Measurements from ENCODE around the gene OR6B2.
A peak's percentile ranks its signal among the peaks of the same experiment; 100 is the strongest.

OR6B2 gene

DNA sequence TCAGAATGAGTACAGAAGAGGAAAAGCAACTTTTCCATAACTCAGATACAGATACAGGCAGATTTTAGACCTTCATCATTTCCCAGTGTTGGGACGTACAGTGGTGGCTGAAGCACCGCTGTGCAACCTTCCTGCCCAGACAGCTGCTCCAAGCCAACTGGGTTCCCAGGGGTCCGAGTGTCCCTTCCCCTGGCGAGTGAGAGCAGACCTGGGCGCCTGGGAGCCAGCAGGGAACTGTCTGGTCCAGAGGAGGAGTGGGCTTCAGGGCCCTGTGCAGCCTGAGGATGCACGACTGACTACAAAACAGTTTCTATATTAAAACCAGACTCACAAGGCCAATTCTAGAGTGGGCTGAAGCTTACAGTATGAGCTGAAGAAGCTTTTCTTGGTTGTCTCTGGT, 11.1 kb upstream of the OR6B2 start:
- no peak for DNase-seq (ENCODE audit: low read depth)

DNA sequence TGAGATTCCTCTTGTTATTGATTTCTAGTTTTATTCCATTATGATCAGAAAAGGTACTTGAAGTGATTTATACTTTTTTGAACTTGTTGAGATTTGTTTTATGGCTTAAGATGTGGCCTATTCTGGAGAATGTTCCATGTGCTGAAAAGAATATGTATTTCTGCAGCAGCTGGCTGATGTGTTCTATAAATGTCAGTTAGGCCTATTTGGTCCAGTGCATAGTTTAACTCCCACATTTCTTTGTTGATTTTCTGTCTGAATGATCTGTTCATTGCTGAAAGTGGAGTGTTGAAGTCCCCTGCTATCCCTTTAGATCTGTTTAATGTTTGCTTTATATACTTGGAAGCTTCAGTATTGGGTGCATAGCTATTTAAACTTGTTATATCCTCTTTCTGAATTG, 7.1 kb upstream of the OR6B2 start:
- no peak for DNase-seq (ENCODE audit: low read depth)

DNA sequence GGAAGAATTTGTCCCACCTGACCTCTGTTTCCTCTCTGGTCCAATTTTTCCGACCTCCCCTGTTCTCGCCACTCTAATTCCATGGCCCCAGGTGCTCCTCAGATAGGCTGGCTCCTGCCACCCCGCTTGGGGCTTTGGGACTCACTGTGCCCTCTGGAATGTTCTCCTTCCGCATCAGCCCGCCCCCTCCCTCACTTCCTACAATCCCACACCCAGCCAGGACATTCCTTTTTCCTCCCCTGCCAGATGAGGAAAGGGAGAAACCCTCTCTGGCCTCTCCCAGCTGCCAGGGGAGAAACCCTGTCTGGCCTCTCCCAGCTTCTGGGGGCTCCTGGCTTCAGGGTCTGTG, 3.1 kb upstream of the OR6B2 start:
- no peak for DNase-seq (ENCODE audit: low read depth)

DNA sequence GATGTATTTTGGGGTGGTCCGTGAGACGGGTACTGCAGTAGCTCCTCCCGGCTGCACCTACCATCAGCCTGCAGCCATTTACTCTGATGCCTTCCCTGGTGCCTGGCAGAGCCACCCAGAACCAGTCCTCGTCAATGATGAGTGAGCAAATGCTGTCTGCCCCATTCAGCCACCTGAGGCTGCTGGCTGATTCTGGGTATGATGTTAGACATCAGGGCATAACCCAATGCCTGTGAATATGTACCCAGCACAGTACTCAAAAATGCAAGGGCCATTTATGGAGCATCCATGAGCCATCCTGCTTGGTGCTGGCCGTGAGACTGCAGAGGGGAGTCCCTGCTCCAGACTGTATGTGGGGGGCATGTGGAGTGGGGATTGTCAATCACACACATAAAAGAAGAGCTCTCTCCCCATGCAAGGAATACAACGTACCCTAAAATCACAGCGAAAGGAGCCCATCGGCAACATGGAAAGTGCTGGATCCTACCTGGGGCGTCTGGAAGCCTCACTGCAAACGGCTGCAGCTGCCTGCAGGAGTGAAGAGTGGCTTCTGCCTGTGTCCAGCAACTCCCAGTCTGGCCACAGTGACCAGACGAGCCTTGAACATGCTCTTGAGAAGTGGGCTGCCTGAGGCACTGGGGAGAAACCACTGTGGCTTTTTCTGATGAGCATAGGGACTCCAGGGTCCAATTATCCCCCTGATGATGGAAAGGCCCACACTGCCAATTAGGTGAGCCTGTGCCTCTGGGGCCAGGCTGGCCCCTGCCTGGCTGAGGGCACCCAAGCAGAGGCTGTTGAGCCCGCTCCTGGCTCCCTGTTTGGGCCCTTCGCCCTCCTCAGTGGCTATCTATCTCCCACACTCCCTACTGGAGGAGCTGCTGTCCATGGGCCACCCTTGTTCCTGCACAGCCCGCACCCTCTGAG, 2.4 kb upstream of the OR6B2 start:
- no peak for DNase-seq (ENCODE audit: low read depth)

DNA sequence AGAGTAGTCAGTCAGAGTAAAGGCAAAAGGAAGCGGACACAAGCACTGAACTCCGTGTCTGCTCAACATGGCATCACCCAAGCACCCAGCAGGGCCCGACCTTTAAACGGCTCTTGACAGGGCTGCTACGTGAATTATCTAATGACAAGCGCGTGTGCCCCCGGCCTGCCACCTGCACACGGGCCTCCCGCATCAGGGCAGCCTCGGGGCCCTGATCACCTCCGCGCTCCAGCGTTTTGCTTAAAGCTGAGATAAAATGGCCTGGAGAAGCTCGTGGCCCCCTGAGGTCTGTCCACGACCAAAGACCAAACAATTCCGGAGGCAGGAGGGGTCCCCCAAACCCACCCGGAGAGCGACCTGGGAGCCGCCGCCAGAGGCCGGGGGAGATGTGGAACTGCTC, 5.5 kb downstream of the OR6B2 start:
- no peak for DNase-seq (ENCODE audit: low read depth)

DNA sequence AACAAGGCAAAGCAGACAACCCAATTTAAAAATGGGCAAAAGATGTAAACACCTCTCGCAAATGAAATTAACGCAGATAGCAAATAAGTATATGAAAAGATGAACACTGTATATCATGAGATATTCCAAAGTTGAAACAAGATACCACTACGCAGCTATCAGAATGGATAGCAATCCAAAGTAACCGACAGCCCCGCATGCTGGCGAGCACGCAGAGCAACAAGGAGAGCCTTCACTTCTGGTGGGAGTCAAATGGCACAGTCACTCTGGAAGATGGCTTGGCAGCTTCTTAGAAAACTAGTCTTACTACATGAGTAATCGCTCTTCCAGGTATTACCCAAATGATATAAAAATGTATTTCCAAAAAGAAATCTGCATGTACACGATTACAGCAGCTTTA, 6.4 kb downstream of the OR6B2 start:
- DNase-seq (ENCODE audit: low read depth): no peak

DNA sequence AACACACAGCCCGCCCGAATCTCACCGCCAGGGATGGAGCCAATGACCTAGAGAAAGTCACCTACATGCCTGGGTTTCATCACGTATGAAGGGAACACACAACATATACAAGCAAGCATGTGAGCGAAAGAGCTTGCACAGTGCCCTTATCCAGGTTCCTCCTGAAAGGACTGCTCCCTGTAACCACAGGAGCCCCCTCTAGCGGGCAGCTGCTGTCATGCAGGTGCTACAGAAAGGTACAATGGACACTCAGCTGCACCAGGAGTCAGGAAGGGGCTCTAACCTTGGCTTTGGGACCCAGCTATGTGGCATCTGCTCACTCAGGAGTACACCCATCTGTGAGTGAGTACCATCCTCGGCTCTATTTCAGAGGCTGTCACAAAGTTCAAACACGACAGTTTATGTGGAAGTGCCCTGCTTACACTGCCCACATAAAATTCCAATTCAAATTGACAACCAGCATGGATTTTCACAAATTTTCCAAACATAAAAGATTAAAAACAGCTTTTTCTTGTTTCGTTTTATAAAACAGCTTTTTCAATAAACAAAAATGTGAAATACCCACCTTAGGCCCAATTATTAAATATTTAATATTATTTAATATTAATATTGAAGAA, 8.6 kb downstream of the OR6B2 start:
- DNase-seq (ENCODE audit: low read depth): peak; percentile 31

DNA sequence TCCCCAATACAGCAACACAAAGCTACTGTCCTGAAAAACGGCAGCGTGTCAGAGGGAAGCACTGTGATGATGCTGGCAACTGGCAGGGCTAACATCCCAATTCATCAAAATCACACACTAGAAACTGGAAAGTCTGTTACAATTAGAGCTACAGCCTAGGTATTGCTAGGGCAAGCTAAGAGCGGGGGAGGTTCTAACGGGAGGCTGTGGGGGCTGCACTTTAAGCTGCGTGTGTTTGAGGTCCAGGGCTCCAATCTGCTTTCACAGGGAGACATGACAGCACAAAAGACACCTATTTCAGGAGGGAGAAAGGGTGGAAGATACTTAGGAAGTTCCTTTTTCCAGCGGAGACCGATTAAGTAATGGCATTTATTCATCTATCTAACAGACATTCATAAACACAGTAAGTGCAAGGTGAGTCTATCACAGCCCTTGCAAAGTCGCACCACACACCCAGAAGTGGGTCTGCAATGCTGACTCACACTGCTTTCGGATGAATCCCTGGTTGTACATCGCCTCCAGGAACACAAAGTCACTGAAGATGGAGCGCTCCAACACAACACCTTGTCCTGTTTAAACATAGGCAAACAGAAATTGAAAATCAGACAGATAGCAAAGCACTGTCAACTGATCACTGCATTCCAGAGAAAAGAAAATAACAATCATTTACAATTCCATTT, 12.0 kb downstream of the OR6B2 start:
- DNase-seq (ENCODE audit: low read depth): no peak

DNA sequence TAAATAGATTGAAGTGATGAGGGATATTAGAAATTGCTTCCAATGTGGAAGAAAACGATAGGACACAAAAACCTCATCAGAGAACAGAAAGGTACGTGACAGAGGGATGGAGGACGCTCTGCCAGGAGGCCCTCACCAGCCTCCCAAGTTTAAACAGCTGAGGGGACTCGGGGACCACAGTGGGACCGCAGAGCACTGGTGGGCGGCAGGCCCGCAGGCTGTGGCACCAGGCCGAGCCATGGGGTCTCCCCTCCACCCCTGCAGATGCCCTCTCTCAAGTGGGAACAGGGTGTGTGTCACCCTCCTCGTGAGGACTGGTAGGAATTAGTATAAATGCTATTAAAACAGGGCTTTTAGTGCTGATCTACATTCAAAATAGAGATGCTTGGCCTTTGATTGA, 15.9 kb downstream of the OR6B2 start:
- no peak for DNase-seq (ENCODE audit: low read depth)

DNA sequence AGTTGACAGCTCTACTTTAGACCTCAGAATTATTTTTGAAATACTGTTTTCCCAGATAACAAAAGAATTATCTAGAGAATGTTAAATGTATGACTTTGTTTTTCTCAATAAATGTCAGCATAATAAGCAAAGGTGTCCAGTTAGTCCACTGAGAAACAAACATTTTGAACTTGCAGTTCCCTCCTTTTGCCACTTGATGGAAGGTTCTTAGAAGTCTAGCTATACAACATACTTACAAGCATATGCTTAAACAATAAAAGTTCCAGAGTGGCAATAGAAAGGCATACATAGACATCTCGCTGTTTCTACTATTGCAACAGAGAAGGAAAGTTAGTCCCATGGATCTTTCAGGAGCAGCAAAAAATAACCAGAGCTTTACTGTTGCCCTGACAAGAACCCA, 16.9 kb downstream of the OR6B2 start:
- DNase-seq (ENCODE audit: low read depth): no peak

DNA sequence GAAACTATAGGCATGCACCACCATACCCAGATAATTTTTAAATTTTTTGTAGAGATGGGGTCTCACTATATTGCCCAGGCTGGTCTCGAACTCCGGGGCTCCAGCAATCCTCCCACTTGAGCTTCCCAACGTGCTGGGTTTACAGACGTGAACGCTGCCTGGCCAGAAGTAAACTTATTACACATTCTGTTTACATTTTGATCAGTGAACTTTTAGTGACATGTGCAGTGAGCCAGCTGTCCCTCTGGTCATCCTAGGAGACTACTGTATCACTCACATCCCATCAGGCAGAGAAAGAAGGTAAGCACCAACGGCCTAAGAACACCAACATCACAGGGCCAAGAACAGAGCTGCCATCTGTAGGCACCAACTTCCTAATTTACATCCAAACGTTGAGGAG, 27.2 kb downstream of the OR6B2 start:
- DNase-seq (ENCODE audit: low read depth): no peak

DNA sequence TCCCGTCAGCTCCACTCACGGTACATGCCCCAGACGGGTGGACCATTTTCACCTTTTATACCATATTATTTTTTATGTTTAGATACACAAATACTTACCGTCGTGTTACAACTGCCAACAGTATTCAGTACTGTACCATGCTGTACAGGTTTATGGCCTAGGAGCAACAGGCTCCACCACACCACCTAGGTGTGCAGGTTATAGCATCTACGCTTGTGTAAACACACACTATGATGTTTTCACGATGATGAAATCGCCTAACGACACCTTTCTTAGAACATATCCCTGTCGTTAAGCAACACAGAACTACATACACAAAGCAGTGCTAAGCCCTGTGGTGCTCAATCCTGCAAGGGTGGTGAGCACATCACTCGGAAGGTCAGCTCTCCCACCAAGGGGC, 29.6 kb downstream of the OR6B2 start:
- no peak for DNase-seq (ENCODE audit: low read depth)

DNA sequence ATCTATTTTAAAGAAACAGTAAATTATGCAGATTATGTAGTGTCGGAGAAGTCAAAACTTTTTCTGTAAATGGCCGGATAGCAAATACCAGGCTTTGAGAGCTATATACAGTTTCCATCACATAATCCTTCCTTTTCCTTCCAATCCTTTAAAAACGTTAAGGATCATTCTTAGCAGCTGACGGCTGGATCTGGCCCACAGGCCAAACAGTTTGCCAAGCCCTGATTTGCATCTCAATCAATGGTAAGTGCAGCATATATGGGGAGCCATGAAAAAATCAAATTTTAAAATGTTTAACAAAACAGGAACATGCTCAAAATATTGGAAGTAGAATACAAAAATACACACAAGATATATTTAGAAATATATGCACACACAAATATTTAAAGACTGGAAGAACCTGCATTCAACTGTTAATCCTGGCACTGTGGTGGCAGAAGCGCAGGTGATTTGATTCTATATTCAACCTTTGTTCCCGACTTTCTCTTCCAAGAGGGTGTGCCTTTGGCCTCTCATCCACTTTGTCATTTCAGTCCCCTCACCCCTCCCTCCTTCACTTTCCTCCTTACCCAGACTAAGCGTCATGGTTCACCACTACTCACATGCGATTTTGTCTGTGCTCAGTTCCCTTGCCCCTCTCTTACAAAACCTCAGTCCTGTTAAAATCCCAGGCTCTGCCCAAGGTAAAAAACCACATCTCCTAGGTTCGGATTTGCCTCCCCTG, 32.4 kb downstream of the OR6B2 start:
- no peak for DNase-seq (ENCODE audit: low read depth)

DNA sequence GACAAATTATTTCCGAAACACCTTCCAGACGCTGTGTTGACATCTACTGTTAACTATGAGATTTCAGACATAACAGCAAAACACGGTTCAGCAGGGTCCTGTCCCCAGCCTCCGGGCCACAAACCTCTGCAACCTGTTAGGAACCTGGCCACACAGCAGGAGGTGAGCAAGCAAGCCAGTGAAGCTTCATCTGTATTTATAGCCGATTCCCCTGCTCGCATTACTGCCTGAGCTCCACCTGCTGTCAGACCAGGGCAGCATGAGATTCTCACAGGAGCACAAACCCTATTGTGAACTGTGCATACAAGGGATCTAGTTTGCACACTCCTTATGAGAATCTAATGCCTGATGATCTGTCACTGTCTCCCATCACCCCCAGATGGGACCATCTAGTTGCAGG, 36.1 kb downstream of the OR6B2 start:
- no peak for DNase-seq (ENCODE audit: low read depth)

DNA sequence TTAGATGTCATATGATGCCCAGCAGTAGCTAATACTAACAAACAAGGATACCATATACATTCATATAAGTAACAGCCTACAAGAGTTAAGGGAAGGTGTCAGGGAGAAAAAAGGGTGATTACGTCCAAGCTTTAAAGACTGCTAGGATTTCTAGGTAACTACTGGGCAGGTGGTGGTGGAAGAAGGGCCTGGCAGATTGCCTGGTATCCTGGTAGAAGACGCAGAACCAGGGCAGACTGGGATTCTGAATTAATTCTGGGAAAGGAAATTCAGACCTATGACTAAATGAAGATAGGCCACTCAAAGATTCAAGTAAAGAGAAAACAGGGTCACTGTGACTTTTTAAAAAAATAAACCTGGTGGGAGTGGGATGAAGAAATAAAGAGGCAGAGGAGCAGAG, 36.9 kb downstream of the OR6B2 start:
- DNase-seq (ENCODE audit: low read depth): no peak

DNA sequence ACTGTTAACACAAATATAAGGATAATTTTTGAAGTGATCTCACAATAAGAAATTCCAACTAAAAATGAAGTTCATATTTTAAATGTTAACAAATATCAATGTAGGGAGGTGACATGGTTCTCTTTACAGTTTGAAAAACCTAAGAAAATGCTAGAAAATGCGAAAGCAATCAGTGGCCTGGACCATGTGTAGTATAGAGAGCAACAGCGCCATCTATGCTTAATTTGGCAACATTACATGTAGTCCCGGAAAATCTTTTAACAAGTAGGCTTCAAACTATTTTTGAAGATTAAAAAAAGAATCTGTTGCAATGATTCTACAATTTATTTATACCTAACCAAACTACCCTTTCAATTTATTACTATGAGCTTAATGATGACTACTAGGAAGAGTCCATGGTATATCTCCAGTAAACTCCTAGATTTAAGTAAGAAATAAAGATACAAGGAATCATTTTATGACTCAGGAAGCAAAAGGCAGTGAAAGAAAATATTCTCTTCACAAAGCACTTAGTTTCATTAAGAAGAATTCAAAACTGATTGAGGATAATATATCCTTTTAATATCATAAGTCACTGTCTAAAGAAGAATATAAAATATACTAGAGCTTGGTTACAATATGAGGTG, 38.4 kb downstream of the OR6B2 start:
- DNase-seq (ENCODE audit: low read depth): no peak

DNA sequence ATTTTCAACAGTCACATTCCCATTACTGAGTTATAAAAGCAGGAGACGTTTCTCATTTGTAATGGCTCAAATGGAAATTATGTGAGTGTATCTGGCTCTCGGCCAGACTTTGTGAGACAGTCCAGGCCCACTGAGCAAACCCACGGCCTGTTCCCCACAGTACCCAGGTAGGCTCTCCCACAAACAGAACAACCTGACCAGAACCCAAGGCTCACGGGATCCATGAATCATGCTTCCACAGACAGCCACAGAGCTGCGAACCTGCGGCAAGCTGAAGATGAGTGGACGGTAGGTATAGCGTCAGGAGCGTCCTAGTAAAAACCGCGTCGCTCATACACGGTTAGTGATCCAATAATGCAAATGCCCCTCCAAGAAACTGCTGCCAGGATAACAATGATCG, 39.3 kb downstream of the OR6B2 start:
- DNase-seq (ENCODE audit: low read depth): no peak

DNA sequence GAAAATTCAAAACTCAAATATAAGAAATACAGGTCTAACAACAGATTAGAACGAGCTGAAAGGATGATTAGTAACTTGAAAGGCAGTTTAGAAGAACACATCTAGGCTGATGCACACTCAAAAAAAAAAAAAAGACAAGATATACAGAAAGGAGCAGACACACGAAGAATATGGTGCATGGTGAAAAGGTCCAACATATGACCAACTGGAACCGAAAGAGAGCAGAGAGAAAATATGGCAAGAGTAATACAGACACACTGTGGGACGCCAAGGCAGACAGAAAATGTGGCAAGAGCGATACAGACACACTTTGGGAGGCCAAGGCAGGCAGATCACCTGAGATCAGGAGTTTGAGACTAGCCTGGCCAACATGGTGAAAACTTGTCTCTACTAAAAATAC, 44.9 kb downstream of the OR6B2 start:
- DNase-seq (ENCODE audit: low read depth): no peak

DNA sequence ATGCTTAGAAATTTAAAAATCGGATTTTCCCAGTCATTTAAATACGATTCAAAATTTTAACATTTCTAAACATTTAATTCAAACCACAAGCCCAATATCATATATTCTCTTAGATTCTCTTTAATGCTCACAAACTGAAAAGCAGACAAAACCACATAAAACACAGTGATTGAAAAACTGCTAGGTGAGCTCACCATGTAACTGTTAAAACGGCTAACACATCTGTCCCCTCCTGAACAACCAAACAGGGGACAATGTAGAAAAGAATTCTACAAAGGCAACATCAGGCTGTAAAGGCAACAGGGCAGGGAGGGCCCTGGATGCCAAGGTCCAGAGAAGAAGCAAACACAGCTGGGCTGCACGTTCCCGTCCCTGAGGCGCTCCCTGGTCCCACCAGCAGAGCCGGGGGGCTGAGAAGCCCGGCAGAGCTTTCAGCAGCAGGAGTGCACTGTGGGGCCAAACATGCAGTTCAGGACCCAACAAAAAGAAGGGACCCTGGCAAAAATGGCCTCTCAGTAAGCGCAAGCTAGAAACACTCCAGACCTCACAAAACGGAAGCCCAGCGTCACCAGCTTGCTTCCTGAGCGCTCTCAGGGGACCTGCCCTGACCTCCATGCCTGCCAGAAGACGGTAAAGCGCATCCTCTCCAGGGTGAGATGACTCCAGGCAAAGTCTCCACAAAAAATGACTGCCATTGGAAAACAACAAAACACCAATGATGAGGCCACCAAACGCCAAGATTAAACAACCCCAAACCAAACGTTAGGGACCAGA, 45.6 kb downstream of the OR6B2 start:
- no peak for DNase-seq (ENCODE audit: low read depth)

DNA sequence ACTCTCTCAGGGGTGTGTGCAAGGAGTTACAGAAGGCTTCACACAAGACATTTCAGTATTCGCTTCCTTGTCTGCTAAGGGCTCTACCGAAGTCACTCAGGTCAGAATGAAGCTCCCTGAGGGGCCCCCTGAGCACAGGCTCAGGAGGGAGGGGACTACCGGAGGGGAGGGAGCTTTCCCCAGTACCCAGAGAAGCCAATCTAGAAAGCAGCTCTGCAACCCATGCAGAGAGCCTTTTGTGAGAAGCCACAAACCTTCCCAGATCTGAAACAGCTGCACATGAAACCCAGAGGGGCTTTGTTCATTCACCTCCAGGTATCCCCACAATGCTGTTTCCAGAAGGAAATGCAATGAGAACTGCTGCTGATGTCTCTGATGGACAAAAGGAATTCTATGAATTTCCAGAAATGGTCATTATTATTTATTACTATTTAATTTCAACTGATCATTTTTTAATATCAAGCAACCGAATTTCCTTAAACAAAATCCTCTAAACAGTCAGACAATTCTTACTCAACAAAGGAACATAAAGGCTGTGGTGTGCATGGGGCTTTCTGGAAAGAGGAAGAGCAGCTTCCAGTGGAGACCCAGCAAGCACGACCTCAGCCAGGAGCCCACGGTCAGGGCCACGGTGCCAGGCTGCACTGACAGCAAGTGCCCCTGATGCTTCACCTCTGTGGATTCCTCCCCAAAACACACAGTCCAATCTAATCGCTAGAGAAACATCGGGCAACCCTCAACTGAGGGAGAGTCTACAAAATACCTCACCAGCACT, 47.0 kb downstream of the OR6B2 start:
- DNase-seq (ENCODE audit: low read depth): no peak

Measured in T-helper 22 cell (primary cell).